CD4-positive, alpha-beta T cell treated with Interleukin-6 for 4 hours (primary cell): Measurements from ENCODE around the gene TGM5.
"Not testable (repeated sequence)": the region's sequence is repeated elsewhere in the genome, so short reads cannot be mapped to it uniquely, and the experiment has no call there.

ENCODE experiments used
- DNase-seq: peaks from one replicate; pipeline ENCODE4 v3.0.0-alpha.2; 2020; ENCODE audit warnings: mixed read lengths

TGM5 gene

DNA sequence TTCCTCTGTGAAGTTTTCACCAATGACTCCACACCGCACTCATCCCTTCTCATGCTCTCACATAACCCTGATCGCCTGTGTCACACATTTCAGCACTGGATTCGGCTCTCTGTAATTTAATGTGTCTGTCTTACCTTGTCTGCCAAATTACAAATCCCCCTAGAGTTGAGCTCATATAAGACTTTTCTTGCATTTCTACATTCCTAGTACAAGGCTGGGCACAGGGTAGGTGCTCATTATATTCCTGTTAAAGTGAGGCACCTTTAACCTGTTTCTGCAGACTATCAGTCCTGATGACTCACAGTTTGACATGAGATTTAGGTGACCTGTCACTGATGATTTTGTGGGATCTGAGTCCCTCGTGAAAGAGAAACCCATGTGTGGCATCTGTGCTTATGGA is 22.6 kb downstream of the TGM5 start:
- DNase-seq, result no peak

DNA sequence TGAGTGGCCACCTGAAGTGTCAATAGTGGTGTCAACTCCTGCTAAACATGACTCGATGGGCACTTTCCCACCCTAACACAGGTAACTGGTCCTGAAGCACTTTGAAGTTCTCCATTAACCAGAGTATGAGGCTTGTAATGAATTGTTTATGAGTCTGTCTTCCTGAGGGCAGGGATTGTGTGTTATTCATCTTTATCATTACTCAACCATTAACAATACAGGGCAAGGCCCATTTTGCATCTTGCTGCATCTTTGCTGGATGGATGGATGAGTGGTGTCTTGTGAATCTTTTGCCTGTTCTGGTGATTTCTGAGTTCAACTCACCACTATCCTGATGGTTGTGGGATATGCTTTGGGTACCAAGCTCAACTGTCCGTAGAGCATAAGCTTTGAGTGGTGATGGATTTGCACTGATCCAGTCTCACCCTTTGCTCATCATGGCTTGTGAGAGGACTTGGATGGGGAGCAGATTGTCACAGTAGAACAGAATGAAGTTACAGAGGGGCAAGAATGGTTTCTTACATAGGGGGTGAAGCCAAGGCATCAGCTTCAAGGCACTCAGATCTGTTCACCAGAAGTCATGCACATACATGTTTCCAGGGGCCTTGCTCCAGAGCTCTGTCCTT is 23.6 kb downstream of the TGM5 start:
- no peak for DNase-seq

DNA sequence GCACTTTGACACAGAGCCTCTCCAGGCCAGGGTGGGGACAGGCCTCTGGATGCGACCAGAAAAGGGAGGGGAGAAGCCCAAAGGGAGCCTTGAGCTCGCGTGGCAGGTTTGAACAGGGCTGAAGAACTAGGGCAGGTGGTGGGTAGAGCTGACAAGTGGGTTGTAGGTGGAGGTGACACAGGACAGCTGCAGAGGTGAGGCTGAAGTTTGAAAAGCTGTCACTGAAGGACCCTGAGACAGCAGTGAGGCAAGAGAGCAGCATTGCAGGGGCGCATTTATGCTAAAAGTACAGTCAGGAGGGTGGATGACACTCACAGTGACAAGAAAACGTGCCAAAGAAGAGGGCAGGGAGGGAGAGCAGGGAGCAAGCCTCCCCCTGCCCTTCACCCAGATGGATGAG is 24.1 kb downstream of the TGM5 start:
- no peak for DNase-seq

GRCh38 chr15:43241100-43241499 is 25.6 kb downstream of the TGM5 start:
- no peak for DNase-seq

- DNase-seq, result no peak
Measured at GRCh38 chr15:43239732-43240491, 26.8 kb downstream of the TGM5 start.

- DNase-seq, result no peak
Measured at GRCh38 chr15:43238671-43239131, 28.0 kb downstream of the TGM5 start.

- DNase-seq, result no peak
Measured at GRCh38 chr15:43237842-43238470, 28.8 kb downstream of the TGM5 start.

DNA sequence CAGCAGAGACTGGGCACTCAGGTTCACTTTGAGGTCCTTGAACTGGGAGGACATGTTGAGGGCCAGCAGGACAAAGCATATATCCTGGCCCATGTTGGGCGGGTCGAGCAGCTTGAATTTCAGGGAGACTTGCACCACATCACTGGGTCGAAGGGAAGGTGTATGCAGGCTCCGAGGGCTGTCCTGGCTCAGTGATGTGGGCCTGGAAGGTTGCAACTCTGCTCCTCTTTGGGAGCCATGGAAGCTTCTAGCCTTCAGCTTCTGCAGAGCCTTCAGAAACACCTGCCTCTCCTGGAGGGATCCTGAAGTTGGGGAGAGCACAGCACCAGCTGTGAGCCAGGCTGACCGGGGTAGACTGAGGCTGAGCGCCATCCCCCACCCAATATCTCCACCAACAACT is 31.2 kb downstream of the TGM5 start:
- DNase-seq, result no peak

DNA sequence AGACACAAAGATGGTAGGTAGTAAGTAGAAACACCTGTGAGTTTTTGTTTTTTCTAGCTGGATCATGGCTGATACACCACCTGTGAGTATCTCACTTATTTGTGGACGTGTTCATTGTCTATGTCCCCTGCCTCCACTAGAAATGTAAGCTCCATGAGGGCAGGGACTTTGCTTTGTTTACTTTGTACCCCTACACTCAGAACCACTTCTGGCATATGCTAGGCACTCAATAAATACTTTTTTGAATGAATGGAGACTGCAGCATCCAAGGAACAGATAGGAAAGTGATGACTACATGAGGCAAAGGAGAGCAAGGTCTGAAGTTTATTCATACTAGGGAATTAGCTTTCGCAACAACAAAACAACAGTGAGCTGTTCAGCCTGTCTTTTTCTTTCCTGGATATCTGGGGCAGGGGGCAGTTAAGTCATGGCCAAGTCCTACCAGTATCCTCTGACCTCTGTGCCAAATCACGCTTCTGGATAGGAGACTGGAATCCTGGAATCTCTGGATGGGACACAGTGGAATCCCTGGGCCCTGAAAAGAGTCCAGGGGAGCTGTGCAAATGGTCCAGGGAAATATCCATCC is 34.3 kb downstream of the TGM5 start:
- DNase-seq, result no peak

DNA sequence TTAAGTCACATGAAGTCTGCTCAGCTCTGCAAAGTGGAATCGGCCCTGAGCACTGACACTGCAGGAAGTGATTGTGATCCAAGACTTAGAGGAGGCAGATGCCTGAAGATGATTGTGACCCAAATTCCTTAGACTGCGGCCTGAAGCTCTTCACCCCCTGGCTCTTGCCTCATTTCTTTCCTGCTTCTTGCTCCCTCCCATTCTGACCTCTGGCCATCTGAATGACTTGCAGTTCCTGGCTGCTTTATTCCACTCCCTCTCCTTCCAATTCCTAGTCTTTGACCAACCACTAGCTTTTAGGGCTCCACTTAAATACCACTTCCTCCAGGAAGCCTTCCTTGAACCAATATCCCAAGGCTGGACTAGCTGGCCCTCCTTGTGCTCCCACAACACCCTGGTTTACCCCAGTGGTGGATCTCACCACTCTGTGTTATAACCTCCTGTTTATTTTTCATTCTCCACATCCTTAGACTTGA is 36.0 kb downstream of the TGM5 start:
- no peak for DNase-seq

DNA sequence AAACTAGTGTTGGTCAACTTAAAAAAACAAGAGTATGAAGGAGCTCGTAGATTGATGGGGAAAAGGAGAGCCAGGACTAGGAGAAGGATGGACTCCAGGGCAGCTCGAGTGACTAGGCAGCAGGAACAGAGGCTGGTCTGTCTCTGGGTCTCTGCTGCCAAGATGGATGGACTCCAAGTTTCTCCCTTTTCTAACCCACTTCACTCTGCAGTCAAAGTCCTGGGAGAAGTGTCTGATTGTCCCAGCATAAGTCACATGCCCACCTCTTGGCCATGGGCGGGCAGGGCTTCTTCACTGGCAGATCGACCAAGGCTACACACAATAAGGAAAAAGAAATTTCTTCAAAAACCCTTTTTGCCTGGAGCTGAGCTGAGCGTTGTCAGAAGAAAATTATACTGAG is 36.8 kb downstream of the TGM5 start:
- DNase-seq, result no peak

DNA sequence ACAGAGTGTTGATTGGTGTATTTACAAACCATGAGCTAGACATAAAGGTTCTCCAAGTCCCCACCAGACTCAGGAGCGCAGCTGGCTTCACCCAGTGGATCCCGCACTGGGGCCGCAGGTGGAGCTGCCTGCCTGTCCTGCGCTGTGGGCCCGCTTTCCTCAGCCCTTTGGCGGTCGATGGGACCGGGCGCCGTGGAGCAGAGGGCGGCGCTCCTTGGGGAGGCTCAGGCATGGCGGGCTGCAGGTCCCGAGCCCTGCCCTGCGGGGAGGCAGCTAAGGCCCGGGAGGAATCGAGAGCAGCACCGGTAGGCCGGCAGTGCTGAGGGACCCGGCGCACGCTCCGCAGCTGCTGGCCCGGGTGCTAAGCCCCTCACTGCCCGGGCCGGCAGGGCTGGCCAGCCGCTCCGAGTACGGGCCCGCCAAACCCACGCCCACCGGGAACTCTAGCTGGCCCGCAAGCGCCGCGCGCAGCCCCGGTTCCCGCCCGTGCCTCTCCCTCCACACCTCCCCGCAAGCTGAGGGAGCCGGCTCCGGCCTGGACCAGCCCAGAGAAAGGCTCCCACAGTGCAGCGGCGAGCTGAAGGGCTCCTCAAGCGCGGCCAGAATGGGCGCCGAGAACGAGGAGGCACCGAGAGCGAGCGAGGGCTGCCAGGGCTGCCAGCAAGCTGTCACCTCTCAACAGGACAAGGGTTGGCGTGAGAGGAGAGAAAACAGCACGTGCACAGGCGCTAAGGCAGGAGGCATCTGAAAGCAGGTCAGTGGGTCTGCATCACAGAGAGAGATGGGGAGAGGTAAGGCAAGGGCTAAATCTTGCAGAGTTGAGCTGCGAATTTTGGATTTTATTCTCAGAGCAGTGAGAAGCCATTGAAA is 40.1 kb downstream of the TGM5 start:
- no peak for DNase-seq

GRCh38 chr15:43225950-43226255 is 40.8 kb downstream of the TGM5 start:
- not testable (repeated sequence) for DNase-seq

DNA sequence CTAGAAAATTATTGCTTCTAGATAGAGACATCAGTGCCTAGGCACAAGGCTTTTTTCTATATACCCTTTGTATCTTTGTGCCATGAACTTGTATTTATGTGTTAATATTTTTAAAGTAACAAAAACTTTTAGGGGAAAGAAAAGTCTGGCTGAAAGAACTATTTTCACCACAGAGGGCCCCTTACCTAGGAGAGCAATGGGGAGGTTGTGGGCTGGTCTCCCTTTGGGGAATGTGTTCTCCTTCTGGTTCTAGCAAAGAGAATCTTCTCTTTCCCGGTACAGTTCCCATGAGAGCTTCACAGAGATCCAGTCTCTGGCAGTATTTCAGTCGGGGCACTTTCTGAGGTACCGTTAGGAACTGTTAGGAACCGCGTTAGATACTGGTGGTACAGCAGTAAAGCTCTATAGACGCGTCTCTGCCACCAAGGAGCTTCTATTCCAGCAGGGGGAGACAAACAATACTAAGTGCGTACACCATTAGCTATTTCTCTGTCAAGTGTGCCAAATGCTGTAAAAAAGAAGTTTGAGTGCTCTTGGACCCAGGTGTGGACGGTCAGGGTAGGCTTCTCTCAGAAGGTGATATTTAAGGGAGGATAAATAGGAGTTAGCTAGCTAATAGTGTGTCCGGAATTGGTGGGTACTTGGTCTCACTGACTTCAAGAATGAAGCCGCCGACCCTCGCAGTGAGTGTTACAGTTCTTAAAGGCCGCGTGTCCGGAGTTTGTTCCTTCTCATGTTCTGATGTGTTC is 41.4 kb downstream of the TGM5 start:
- peak; percentile 38 for DNase-seq

GRCh38 chr15:43221422-43221821 is 45.3 kb downstream of the TGM5 start:
- no peak for DNase-seq

GRCh38 chr15:43220991-43221403 is 45.7 kb downstream of the TGM5 start, which contains the start of gene EPB42:
EPB42 (minus strand) TSS chr15:43221018; CDS start chr15:43220825, 193 bp downstream.
- DNase-seq, result no peak

DNA sequence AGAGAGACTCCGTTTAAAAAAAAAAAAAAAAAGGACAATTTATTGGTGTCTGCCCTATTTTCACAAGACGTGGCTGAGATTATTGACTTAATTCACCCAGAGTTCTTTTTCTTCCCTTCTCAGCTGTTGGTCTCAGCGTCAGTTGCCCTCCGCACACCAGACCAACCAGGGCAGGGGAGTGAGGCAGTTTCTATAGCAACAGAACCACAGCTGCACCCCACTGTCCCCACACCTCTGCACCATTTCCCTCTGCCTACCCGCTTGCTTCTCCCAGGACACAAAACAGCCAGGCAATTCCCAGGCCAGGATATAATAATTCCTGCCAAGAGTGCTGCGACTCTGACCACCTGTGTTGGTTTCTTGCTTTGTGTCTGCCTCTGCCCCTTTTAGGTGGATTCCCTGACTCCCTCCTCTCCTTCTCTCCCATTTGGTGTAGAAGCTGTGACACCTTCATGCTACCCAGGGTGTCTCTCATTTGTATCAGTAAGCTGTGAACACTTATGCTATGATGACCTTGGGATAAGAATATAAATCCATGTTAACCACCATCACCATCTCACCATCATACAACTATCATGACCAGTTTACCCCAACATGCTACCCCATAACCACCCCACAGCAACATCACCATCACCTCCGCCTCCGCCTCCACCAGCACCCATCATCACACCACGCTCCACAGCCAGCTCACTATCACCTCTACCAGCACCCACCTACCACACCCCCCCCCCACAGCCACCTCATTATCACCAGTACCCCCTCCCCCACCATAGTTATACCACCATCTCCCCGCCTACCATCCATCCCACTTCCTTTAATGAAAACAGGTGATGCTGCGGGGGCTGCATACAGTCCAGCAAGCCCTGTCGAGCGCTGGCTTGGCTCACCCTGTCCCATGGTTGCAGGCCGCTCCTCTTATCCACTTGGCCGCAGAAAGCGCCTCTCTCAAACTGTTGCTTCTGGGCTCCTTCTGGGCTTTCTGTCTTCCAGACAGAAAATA is 46.5 kb downstream of the TGM5 start:
- no peak for DNase-seq

DNA sequence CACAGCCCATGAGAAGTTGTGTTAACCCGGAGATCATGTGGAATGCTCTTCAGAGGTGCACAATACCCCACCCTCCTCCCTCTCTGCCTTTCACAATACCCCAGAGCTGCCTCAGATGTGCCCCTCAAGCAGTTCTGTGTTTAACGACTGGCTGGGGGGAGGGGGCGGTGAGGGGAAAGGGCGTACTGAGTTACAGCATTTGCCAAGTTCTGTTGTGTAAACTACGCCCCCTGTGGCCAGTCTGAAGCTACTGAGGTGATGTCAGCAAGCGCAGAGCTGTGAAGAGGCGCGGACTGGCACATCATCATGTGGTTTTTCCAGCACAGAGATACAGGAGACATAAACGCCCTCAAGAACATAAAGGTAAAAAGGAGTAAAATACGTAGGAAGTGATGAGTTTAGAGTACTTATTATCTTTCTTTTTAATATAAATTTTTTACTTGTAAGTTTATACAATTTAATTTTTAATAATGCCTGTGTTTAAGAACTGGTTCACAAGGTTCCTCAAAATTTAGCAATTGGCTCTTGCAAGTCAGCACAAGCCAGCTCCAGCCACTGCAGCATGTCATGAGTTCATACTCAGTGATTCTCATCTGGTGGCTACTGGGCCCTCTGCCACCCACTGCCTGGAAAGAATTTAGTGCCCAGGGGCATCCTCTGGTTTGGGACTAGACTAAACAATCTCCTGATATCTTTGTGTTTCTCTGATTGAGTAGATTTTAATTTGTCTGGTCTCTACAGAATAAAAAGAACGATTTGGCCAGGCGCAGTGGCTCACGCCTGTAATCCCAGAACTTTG is 47.6 kb downstream of the TGM5 start:
- DNase-seq, result no peak

DNA sequence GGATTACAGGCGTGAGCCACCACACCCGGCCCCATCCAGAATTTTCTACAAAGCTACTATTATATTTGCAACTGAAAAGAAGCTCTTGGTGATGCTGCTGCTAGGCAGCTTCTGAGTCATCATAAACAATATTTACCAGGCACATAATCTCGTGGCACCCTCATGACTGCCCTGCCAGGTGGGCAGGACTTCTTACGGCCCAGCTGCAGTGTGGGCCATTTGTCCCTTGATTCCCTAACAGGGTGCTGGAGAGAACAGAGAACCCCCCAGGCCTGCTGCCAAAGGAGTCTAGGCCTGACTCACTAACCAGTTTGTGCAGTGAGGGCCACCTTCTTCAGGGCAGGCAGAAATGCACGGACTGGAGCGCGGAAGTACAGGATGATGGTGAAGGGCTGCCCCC is 50.8 kb downstream of the TGM5 start:
- no peak for DNase-seq
